Neutrophil (primary cell): ENCODE results near the gene CYTL1.

ENCODE experiments used
- H3K27ac ChIP-seq: fragments of 200-600 bp; sonication (generic); 2 replicates; pipeline ENCODE4 v1.5.1; 2016; ENCODE audit warnings: mild to moderate bottlenecking, moderate library complexity
- H3K27me3 ChIP-seq: fragments of 200-600 bp; sonication (generic); 2 replicates; pipeline ENCODE4 v1.6.0; 2016; ENCODE audit warnings: mild to moderate bottlenecking
- H3K36me3 ChIP-seq: fragments of 200-600 bp; sonication (generic); 2 replicates; pipeline ENCODE4 v1.5.1; 2017
- H3K4me1 ChIP-seq, 2 experiments: fragments of 200-600 bp in 1 of 2; sonication (generic) in 1 of 2; 1 replicate in 1 of 2; 2 replicates in 1 of 2; pipeline versions ENCODE4 v1.5.1 to v1.6.1; 2013 to 2016; ENCODE audit warnings: low read depth in 1 of 2, low read length in 1 of 2, mild to moderate bottlenecking in 1 of 2, moderate library complexity in 1 of 2; ENCODE audit not compliant: control insufficient read depth in 1 of 2, insufficient read depth in 1 of 2
- H3K4me3 ChIP-seq, 2 experiments: fragments of 200-600 bp in 1 of 2; sonication (generic) in 1 of 2; 1 replicate in 1 of 2; 2 replicates in 1 of 2; pipeline ENCODE4 v1.5.1; 2013 to 2016; ENCODE audit warnings: low read depth in 1 of 2, low read length in 1 of 2, mild to moderate bottlenecking in 1 of 2, moderate library complexity in 1 of 2
- H3K9me3 ChIP-seq: fragments of 200-600 bp; sonication (generic); 2 replicates; pipeline ENCODE4 v1.5.1; 2016
- CTCF ChIP-seq: fragments of 200-600 bp; sonication (generic); IDR thresholded peaks from 2 replicates; pipeline ENCODE4 v1.5.1; 2016; ENCODE audit warnings: antibody characterized with exemption

CYTL1 gene

DNA sequence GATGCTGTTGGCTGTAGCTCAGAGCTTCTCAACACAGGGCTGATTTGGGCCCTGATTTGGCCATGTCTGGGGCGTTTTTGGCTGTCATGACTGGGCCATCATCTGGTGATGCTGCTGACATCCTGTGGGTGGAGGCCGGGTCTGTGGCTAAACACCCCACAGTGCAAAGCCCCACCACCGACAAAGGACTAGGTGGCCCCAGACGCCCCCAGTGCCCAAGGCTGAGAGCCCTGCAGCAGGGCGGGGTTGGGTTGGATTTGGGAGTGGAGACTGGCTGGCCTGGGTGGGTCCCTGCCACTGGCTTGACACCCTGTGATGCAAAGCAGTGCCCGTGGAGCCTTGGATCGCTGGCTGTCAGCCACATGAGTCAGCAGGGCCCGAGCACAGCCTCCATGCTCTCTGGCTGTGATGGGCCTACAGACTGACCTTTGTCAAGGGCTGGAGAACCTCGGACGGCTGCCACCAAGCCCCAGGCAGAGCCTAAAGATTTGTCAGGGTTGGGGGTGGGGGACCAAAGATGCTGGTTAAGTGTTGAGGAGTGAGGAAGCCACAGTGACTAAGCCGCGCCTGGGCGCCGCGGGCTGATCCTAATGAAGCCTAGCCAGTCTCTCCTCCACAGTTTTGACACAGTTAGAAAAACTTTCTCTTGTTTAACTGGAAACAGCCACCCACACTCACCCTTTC is 28.3 kb downstream of the CYTL1 start:
- no peak for TF ChIP-seq CTCF
- Histone ChIP-seq H3K36me3 (no peaks in the 10 kb centered on the region), H3K27me3 (peaks cover 9% of the 10 kb centered on the region), H3K9me3 (no peaks in the 10 kb centered on the region), H3K4me1 (peaks cover 0 to 3% of the 10 kb centered on the region in 2 experiments), H3K4me3 (no peak overlapping the region), H3K27ac (no peak overlapping the region)

- no peaks in the 10 kb centered on the region for H3K36me3 ChIP-seq
- H3K4me1 ChIP-seq = peaks cover 0 to 3% of the 10 kb centered on the region in 2 experiments
- H3K27me3 ChIP-seq = peaks cover 9% of the 10 kb centered on the region
- H3K27ac ChIP-seq = no peak overlapping the region
- H3K9me3 ChIP-seq = no peaks in the 10 kb centered on the region
- no peak for TF ChIP-seq CTCF
- H3K4me3 ChIP-seq = no peak overlapping the region
Measured at GRCh38 chr4:4990329-4990728, 28.9 kb downstream of the CYTL1 start.

DNA sequence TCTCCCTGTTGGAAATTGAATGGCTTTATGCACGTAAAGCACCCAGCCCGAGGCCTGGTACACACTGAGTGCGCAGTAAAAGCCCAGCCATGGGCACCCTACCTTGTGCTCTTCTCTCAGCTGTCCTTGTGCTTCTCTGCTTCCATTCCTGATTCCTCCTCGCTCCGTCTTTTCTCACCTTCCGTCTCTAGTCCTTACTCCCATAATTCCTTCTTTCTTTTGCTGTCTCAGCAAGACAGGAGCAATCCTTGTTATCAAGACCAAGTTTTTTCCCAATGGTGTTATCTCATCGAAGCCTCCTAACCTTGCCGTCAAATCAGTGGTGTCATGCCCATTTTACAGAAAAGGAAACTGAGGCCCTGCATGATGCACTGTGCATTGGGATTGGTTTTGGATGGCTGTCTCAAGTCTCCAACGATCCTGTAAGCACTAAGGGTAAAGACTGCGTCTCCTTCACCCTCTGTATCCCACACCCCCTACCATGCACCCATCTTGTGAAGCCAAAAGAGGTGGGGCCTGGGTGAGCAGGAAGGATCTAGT is 30.1 kb downstream of the CYTL1 start:
- TF ChIP-seq CTCF = no peak
- Histone ChIP-seq H3K4me3 (no peak overlapping the region), H3K4me1 (no peaks in the 10 kb centered on the region), H3K36me3 (no peaks in the 10 kb centered on the region), H3K9me3 (no peaks in the 10 kb centered on the region), H3K27ac (no peak overlapping the region), H3K27me3 (peaks cover 4% of the 10 kb centered on the region)

- Histone ChIP-seq H3K27ac (no peak overlapping the region), H3K9me3 (no peaks in the 10 kb centered on the region), H3K4me3 (no peak overlapping the region), H3K36me3 (no peaks in the 10 kb centered on the region), H3K27me3 (no peaks in the 10 kb centered on the region), H3K4me1 (no peaks in the 10 kb centered on the region)
- TF ChIP-seq CTCF = no peak
Measured at GRCh38 chr4:4987656-4988055, 31.6 kb downstream of the CYTL1 start.

GRCh38 chr4:4986841-4987240 is 32.4 kb downstream of the CYTL1 start:
- Histone ChIP-seq H3K4me1 (peaks cover 0 to under 1% of the 10 kb centered on the region in 2 experiments), H3K36me3 (no peaks in the 10 kb centered on the region), H3K27ac (no peak overlapping the region), H3K9me3 (no peaks in the 10 kb centered on the region), H3K4me3 (no peak overlapping the region), H3K27me3 (no peaks in the 10 kb centered on the region)
- TF ChIP-seq CTCF = no peak
